CD4-positive, alpha-beta T cell treated with Interleukin-6 at 100 ng/mL for 8 hours (primary cell): ENCODE results near the gene MESP1.

Source experiments
- DNase-seq: peaks from one replicate; pipeline ENCODE4 v3.0.0-alpha.2; 2020; ENCODE audit warnings: mixed read lengths, low spot score

The MESP1 gene

GRCh38 chr15:89781055-89781454, 30.0 kb upstream of the MESP1 start:
- no peak for DNase-seq

DNA sequence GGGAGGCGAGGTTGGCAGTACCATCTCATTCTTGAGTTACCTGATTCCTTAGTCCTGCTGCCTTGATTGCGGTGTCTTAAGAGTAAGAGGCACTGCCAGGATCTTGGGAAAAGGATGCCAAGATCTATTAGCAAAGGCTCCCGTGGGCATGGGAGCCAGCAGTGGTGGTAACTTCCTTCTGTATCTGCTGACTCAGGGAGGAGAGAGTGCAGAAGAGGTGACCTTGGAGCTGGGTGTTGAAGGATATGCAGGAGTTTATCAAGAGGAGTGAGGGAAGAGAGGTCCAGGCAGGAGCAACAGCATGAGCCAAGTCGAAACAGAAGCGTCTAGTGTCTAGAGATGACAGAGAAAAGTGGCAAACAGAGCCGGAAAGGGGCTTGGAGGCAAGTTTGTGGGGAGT, 29.6 kb upstream of the MESP1 start:
- DNase-seq = no peak

DNA sequence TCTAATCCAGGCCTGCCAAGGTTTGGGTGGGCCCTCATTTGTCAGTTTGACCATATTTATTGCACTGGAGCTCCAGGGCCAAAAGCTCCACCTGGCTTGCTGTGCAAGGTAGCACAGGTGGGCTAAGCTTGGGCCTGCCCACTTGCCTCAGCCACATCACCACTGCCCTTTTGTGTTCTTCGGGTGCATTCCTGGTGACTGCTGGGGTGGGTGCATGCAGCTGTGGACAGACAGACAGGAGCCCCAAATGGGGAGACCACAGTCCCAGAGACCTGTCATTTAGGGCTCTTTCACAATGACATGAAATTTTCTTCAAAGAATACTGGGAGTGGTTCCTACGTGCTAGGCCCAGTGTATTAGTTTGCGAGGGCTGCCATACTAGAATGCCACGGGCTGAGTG, 27.8 kb upstream of the MESP1 start:
- no peak for DNase-seq

- no peak for DNase-seq
Measured at GRCh38 chr15:89777782-89778380, 26.8 kb upstream of the MESP1 start.

DNA sequence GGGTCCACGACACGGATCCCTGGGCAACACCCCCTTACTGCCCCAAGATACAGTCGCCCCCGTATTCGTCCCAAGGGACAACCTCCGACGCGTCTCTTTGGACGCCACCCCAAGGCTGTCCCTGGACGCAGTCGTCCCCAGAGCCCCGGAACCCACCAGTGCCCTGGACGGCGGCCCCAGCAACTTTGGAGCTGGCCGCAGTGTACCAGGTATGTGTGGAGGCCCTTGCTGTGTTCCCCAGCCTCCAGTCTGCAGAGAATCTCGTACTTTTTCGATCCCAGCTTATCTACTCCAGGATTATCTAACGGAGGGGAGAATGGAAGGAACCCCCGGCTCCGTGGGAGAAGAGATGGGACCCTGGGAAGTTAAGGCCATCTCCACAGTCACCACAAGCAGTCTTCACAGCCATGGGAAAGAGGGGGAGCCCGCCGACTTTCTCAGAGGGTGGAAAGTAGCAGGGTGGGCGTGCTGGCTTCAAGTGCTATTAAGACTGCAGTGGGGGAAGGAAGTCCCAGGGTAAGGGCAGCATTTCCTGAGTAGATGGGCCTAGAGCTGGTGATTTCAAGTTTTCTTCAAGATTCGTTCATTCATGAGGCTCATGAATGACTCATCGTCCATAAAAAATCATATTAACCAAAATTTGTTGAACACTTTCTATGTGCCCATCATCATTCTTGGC, 26.2 kb upstream of the MESP1 start:
- no peak for DNase-seq

DNA sequence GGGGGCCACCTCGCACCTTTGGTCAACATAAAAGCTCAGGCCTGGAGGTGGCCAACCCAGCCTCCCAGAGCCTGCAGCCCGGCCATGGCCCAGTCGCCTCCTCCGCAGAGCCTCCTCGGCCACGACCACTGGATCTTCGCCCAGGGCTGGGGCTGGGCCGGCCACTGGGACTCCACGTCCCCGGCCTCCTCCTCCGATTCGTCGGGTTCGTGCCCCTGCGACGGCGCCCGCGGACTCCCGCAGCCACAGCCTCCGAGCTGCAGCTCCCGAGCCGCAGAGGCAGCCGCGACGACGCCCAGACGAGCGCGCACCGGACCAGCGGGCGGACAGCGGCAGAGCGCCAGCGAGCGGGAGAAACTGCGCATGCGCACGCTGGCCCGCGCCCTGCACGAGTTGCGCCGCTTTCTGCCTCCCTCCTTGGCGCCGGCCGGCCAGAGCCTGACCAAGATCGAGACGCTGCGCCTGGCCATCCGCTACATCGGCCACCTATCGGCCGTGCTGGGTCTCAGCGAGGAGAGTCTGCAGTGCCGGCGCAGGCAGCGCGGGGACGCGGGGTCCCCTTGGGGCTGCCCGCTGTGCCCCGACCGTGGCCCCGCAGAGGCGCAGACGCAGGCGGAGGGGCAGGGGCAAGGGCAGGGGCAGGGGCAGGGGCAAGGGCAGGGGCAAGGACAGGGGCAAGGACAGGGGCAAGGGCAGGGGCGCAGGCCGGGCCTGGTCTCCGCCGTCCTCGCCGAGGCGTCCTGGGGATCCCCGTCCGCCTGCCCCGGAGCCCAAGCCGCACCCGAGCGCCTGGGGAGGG, 25.4 kb upstream of the MESP1 start, which contains the start of gene MESP2:
TSS of gene MESP2 (plus strand) at position 59 of the 799 bp plus-strand sequence. CDS start at position 85, 26 bp downstream.
- DNase-seq = peak; percentile 25

GRCh38 chr15:89775815-89776214, 24.8 kb upstream of the MESP1 start:
- DNase-seq = no peak

DNA sequence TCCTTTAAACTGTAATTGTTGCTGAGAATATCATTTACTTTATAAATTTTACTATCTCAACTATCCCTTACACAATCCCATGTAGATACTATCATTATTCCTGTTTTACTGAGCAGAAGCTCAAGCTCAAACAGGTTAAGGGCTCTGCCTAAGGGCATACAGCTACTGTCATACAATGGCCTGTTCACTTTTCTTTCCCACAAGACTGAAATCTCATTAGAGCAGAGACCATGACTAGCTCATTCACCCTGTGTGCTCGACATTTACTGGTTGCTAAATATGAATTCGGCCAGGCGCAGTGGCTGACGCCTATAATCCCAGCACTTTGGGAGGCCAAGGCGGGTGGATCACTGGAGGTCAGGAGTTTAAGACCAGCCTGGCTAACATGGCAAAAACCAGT, 23.4 kb upstream of the MESP1 start:
- no peak for DNase-seq

DNA sequence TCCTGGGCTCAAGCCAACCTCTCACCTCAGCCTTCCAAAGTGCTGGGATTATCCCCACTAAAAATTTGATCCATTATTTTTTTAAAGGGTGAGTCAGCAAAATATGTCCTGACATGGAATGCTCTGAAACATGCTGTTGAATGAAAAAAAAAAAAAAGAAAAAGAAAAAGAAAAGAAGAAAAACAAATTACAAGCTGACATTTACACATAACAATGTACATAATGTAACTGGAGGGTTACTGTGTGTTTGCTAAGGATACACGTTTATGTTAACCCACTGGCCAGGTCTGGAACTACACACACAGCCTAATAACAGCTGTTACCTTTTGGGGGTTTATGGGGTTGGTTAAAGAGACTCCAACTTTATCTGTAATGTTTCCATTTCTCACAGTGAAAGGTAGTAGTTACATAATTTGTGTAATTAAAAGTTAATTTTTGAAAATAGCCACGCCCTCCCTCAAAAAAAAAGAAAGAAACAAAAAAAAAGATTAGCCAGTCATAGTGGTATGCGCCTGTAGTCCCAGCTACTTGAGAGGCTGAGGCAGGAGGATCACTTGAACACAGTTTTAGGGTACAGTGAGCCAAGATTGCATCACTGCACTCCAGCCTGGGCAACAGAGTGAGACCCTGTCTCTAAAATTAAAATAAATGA, 22.0 kb upstream of the MESP1 start:
- DNase-seq = no peak

DNA sequence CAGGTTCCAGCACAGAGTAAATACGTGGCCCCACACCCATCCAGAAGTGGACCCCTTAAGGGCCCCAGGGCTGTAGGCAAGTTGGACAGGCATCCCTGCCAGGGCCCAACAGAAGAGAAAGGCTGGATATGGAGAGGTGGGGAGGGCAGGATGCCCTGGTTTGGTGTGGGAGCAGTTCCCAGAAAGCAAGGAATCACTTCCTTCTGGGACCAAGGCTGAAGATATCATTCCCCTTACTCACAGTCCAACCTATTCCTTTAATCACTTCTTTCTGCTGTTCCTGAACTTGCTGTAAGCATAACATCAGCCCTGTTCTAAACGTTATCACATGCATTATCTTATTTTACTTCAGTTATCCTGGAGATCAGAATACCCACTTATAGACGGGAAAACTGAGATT, 19.0 kb upstream of the MESP1 start:
- DNase-seq = no peak

DNA sequence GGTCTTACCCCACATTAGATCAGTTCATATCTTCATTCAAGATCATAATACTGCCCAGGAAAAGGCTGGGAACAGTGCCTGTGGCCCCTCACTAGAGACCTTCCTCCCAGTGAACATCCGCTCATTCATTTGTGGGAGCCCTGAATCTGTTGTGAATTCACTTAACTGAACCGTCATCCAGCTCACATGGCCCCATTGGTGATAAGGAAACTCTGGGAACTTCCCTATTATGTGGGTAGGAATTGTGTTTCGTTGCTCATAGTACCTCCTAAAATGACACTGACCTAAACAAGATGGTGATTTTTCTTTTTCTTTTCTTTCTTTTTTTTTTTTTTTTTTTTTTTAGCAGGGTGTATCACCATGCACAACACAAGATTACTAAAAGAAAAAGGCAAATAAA, 18.3 kb upstream of the MESP1 start:
- no peak for DNase-seq

GRCh38 chr15:89768071-89768500, 17.0 kb upstream of the MESP1 start:
- DNase-seq = no peak

- DNase-seq = no peak
Measured at GRCh38 chr15:89767411-89767915, 16.4 kb upstream of the MESP1 start.

DNA sequence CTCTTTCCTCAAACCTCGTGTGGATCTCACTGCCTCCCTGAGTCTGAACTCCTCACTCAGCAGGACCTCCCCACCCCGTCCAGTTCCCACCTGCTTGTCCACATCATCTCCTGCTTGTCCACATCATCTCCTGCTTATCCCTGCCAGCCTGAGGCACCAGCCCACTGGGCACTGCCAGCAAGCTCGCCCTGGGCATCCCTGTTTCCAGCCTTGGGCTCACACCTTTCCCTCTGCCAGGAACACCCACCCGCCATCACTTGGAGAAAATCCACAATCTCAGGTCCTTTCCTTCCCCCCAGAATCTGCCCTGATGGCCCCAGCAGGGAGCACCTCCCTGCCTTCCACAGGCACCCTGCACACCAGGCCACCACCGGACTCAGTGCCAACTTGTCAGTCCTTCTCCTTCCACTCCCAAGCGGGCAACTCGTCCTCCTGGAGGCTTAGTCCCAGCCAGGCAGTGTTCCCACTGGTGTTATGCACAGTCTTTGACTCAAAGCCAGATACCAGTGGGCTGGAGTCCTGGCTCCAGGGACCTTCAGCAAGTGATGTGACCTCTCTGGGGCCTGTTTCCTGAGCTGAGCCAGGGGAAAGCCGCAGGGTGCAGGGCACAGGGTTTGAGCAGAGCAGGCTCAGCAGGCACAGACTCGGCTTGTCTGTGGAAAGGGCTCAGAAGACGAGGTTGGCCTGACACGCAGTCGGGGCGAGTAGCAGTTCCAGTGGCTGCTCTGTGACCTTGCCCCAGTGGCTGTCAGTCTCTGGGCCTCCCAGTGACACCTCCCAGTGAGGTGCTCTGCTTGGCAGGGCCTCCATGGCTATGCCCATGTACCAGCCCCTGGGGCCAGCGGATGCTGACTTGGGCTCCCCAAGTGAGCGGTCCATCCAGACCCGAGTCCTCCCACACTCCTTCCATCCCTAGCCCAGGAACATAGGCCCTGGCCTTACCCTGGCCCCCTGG, 15.6 kb upstream of the MESP1 start:
- DNase-seq = no peak

GRCh38 chr15:89765694-89766093, 14.6 kb upstream of the MESP1 start:
- no peak for DNase-seq

DNA sequence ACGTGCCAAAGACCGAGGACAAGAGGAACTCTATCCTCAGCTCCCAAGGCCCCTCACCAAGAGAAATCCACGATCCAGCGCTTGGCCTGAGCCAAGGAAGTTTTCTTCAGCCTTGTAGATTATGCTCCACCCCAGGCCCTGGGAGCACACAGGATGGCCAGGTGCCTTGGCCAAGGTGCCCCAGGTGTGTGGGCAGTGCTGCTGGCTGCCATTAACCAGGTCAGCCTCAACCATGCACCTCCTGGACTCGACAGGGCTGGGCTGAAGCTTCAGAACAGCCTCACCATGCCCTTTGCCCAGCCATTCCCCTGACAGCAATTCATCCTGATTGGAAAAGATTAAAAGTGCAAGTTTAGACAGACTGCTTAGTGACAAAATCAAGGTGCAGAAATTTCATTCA, 10.9 kb upstream of the MESP1 start:
- no peak for DNase-seq

GRCh38 chr15:89761009-89761831, 10.2 kb upstream of the MESP1 start:
- no peak for DNase-seq

GRCh38 chr15:89760303-89761008, 9.4 kb upstream of the MESP1 start:
- peak; percentile 50 for DNase-seq

GRCh38 chr15:89759835-89760234, 8.8 kb upstream of the MESP1 start:
- no peak for DNase-seq

- no peak for DNase-seq
Measured at GRCh38 chr15:89758981-89759380, 7.9 kb upstream of the MESP1 start.
